DMS114 treated with DMSO at 0.1 percent for 48 hours (cell line): ENCODE results near the gene TIMP4.

ENCODE experiments used
- DNase-seq: peaks from one replicate; lab custom pipeline; 2025; ENCODE audit not compliant: unreplicated experiment; lab: John Stamatoyannopoulos, UW

Gene TIMP4

DNA sequence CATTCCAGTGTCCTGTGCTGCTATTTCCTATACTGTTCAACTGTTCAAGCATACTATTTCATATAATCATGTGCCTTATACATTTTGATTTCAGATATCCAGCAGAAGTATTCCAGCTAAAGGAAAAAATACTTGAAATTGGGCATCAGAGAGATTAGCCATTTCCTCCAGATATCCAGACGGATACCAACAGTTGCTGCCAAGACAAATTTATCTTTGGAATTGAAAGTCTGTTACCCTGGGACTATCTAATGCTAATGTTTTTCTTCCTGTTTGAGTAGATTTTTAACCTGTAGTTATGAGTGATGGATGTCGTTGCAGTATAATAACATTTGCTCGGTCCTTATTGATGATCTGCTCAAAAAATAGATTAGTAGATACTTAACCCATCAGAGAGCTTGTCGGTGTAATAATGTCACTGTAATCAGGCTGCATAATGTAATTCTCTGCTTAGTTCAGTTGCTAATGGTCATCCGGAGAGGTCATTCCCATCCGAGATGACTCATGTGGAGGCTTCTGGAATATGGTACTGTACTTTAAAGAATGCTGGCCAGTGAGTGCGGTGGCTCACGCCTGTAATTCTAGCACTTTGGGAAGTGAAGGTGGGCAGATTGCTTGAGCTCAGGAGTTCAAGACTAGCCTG, 51.5 kb downstream of the TIMP4 start:
- no peak for DNase-seq
